Lower lobe of right lung (tissue), 2 donors: Measurements from ENCODE around the gene CTNNBL1. TPM values are rescaled to one million over a fixed set of nuclear protein-coding genes. Genes with fewer than 3 reads are reported as not detected.
"Not testable (repeated sequence)": the region's sequence is repeated elsewhere in the genome, so short reads cannot be mapped to it uniquely, and the experiment has no call there.

Experiments used
- ATAC-seq, 2 donors: fragments of 200-7000 bp; cut with Tn5 transposase; one replicate each; pipeline ENCODE4 v1.9.1; 2020 to 2022; ENCODE audit warnings: mild to moderate bottlenecking in 2 of 2, moderate library complexity in 2 of 2
- DNase-seq: peaks from one replicate; pipeline ENCODE4 v3.0.0-alpha.2; 2020
- H3K27ac ChIP-seq: fragments of 200-600 bp; one replicate; pipeline ENCODE4 v1.8.0; 2022
- H3K27me3 ChIP-seq: fragments of 200-600 bp; one replicate; pipeline ENCODE4 v1.8.0; 2022; ENCODE audit warnings: low read depth
- H3K36me3 ChIP-seq: fragments of 200-600 bp; one replicate; pipeline ENCODE4 v1.8.0; 2022; ENCODE audit warnings: mild to moderate bottlenecking
- H3K4me1 ChIP-seq: fragments of 200-600 bp; one replicate; pipeline ENCODE4 v1.8.0; 2022
- H3K4me3 ChIP-seq: fragments of 200-600 bp; one replicate; pipeline ENCODE4 v1.8.0; 2022; ENCODE audit warnings: mild to moderate bottlenecking
- H3K9me3 ChIP-seq: fragments of 200-600 bp; one replicate; pipeline ENCODE4 v1.8.0; 2022
- CTCF ChIP-seq: fragments of 200-600 bp; IDR thresholded peaks from one replicate; pipeline ENCODE4 v1.8.0; 2022; ENCODE audit warnings: antibody characterized with exemption, mild to moderate bottlenecking
- intact Hi-C: fragments of 100-400 bp; cut with DNase I; formaldehyde crosslinking; loops from one replicate; pipeline ENCODE4 v1.11.0; 2022
- total RNA-seq: library from RNA; stranded (reverse); fragmentation: NEBNext Ultra II Directional; extraction: Animal tissue kit (Norgen Biotek cat#: 25700); gene quantifications from one replicate; pipeline ENCODE4 v1.2.1, GENCODE V29; 2021
- donor health status: DM: no; HTN: yes; CAD: no; lungs with severe emphysema.

CTNNBL1 gene
- total RNA-seq, 1 donor from 2014 or later: 52.3 TPM

- no peak for TF ChIP-seq CTCF
- Histone ChIP-seq H3K36me3 (no peaks in the 10 kb centered on the region), H3K27me3 (peaks cover 3% of the 10 kb centered on the region), H3K27ac (no peak overlapping the region), H3K4me1 (no peaks in the 10 kb centered on the region), H3K4me3 (no peak overlapping the region), H3K9me3 (no peaks in the 10 kb centered on the region)
- no peak for ATAC-seq
- DNase-seq: no peak
- intact Hi-C loops: no loop called here
Observed at GRCh38 chr20:37681384-37682112, 12.3 kb upstream of the CTNNBL1 start.

GRCh38 chr20:37683146-37683545, 10.7 kb upstream of the CTNNBL1 start:
- DNase-seq, H3K4me1 ChIP-seq, H3K27me3 ChIP-seq, H3K9me3 ChIP-seq, intact Hi-C loops, H3K27ac ChIP-seq, ATAC-seq, H3K4me3 ChIP-seq, H3K36me3 ChIP-seq: not testable (repeated sequence)

- no peak overlapping the region for H3K4me3 ChIP-seq
- intact Hi-C loops: no loop called here
- no peaks in the 10 kb centered on the region for H3K36me3 ChIP-seq
- TF ChIP-seq CTCF: no peak
- H3K27me3 ChIP-seq: peaks cover 5% of the 10 kb centered on the region
- H3K4me1 ChIP-seq: no peaks in the 10 kb centered on the region
- H3K27ac ChIP-seq: no peak overlapping the region
- no peak for ATAC-seq
- DNase-seq: no peak
- no peaks in the 10 kb centered on the region for H3K9me3 ChIP-seq
Observed at GRCh38 chr20:37686762-37687477, 6.9 kb upstream of the CTNNBL1 start.

GRCh38 chr20:37687478-37687805, 6.4 kb upstream of the CTNNBL1 start:
- no peak for TF ChIP-seq CTCF
- Histone ChIP-seq H3K27ac (no peak overlapping the region), H3K27me3 (peaks cover 5% of the 10 kb centered on the region), H3K9me3 (no peaks in the 10 kb centered on the region), H3K4me1 (no peaks in the 10 kb centered on the region), H3K4me3 (no peak overlapping the region), H3K36me3 (no peaks in the 10 kb centered on the region)
- ATAC-seq (no peak), DNase-seq (no peak)
- intact Hi-C loops: no loop called here

GRCh38 chr20:37688093-37688492, 5.7 kb upstream of the CTNNBL1 start:
- Histone ChIP-seq H3K27me3 (peaks cover 5% of the 10 kb centered on the region), H3K4me3 (no peak overlapping the region), H3K4me1 (no peaks in the 10 kb centered on the region), H3K27ac (no peak overlapping the region), H3K36me3 (no peaks in the 10 kb centered on the region), H3K9me3 (no peaks in the 10 kb centered on the region)
- no peak for DNase-seq
- TF ChIP-seq CTCF: no peak
- ATAC-seq: no peak
- intact Hi-C loops: no loop called here
